ENCODE data around the gene NPAS3.

The NPAS3 gene

DNA sequence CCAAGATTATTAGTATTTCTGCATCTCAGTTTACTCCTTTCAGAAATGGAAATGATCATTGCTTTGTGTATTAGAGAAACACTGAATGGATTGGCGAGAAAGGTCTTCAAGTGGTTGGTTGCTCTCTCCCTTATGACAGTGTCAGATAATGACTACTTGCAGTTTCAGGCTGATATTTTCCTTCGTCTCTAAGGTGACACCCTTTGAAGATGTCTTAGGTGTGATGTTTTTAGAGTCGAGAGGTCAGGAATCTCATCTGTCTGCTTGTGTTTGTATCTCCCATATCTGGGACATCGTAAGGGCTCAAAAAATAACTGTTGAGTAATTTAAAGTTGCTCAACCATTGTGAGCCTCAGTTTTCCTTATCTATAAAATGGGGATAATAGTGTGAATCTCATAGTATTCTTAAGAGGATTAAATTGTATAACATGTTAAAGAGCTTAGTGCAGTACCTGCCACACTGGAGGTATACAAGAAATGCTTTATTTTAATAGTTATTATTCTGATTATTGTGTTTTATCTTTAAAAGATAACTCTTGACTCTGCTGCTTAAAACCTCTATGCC lies 40.1 kb downstream of the NPAS3 start:
- H3K27me3 Mint-ChIP-seq, result no peaks in the 10 kb centered on the region
- H3K27ac Mint-ChIP-seq, result no peak overlapping the region

GRCh38 chr14:32980178-32980901 lies 41.7 kb downstream of the NPAS3 start:
- Mint-ChIP-seq H3K9me3 (no peaks in the 10 kb centered on the region), H3K4me3 (no peak overlapping the region), H3K4me1 (ENCODE audit: low read depth) (no peaks in the 10 kb centered on the region), H3K27ac (no peak overlapping the region), H3K27me3 (no peaks in the 10 kb centered on the region), H3K36me3 (ENCODE audit: low read depth) (no peaks in the 10 kb centered on the region)
- DNase-seq, result no peak

More for the DNA sequence above, 40.1 kb downstream of the NPAS3 start:
- Mint-ChIP-seq H3K9me3 (no peaks in the 10 kb centered on the region), H3K4me1 (ENCODE audit: low read depth) (no peaks in the 10 kb centered on the region), H3K4me3 (no peak overlapping the region), H3K36me3 (ENCODE audit: low read depth) (no peaks in the 10 kb centered on the region)
- DNase-seq, result no peak

DNA sequence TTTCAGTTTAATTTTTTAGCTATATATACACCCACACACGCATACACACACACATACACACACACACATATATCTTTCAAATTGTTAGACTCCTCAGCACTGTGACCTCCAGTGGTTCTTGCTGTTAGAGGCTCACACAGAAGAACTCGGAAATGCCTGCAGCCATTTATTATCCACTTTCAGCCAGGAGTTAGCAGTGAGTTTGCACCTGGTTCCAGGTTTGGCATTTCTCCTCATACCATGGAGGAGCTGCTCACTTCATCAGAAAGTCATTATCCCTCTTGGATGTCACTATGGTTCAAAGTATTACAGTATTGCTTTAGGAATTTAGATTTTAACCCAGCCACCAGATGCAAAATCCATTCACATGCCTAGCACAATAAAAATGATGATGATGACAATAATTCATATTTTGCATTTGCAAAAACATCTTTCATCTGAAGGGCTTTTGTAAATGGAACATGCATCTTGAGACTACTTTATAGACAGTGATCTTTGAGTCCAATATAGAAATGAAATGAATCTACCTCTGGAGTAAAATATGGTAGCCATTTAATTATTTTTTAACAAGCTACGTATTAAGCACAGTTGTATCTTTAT lies 42.3 kb downstream of the NPAS3 start:
- H3K4me3 Mint-ChIP-seq, result no peak overlapping the region
- H3K36me3 Mint-ChIP-seq (ENCODE audit: low read depth), result no peaks in the 10 kb centered on the region
- DNase-seq, result no peak
- H3K9me3 Mint-ChIP-seq, result no peaks in the 10 kb centered on the region
- H3K4me1 Mint-ChIP-seq (ENCODE audit: low read depth), result no peaks in the 10 kb centered on the region
- no peaks in the 10 kb centered on the region for H3K27me3 Mint-ChIP-seq
- H3K27ac Mint-ChIP-seq, result no peak overlapping the region

DNA sequence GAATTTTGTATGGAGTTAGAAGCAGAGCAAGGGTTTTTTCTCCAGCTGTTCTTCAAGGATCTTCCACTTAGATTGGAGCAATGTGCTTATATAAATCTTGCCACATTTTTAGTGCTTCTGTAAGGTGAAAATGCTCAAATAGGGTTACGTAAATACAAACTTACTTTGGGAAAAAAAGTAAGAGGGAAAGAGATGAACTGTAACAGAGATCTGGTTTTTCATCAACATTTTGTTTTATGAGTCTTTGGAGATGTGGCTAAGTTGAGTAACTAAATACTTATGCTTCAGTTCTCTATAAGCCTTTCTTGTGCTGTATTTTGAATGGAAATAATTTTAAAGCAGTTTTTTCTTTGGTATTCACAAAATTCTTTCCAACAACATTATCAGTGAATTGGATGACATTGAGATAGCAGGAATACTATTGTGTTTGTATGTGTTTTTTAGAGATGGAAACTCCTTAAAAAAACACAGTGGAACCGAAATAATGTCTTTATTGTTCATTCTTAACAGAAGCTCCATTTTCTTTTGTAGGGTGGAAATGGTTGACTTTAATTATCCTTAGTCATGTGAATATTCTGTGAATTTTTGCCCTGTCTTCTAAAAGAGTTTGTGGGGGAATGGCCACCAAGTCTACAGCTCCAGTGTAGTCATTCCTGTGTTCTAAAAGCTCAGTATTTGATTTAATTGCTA lies 45.7 kb downstream of the NPAS3 start:
- H3K27me3 Mint-ChIP-seq, result no peaks in the 10 kb centered on the region
- H3K27ac Mint-ChIP-seq, result no peak overlapping the region
- no peak overlapping the region for H3K4me3 Mint-ChIP-seq
- no peaks in the 10 kb centered on the region for H3K36me3 Mint-ChIP-seq (ENCODE audit: low read depth)
- no peak for DNase-seq
- no peaks in the 10 kb centered on the region for H3K9me3 Mint-ChIP-seq
- no peaks in the 10 kb centered on the region for H3K4me1 Mint-ChIP-seq (ENCODE audit: low read depth)

- Mint-ChIP-seq H3K4me1 (ENCODE audit: low read depth) (no peaks in the 10 kb centered on the region), H3K4me3 (no peak overlapping the region), H3K36me3 (ENCODE audit: low read depth) (no peaks in the 10 kb centered on the region), H3K9me3 (no peaks in the 10 kb centered on the region), H3K27me3 (no peaks in the 10 kb centered on the region), H3K27ac (no peak overlapping the region)
- DNase-seq, result no peak
Measured at GRCh38 chr14:32985866-32986265, 47.2 kb downstream of the NPAS3 start.

- no peak overlapping the region for H3K4me3 Mint-ChIP-seq
- no peak overlapping the region for H3K27ac Mint-ChIP-seq
- no peaks in the 10 kb centered on the region for H3K9me3 Mint-ChIP-seq
- no peaks in the 10 kb centered on the region for H3K4me1 Mint-ChIP-seq (ENCODE audit: low read depth)
- no peaks in the 10 kb centered on the region for H3K36me3 Mint-ChIP-seq (ENCODE audit: low read depth)
- DNase-seq, result no peak
- H3K27me3 Mint-ChIP-seq, result no peaks in the 10 kb centered on the region
Measured at GRCh38 chr14:32986791-32987540, 48.3 kb downstream of the NPAS3 start.

DNA sequence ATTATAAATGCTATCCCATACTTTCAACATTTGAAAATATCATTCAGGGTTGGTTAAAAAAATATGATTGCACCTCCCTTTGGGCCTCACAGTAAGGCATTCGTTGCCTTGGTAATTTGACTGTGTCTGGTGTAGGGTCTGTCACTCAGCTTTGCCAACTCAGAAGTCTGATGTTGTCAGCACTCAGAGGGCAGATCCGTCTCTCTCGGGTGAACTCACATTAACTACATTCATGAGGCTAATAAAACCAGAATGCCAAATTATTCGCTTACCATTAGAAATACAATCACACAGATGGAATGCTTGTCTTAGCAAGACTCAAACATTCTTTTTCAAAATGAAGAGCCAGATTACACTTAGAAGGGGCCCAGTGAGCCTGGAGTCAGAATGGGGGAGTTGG lies 53.0 kb downstream of the NPAS3 start:
- Mint-ChIP-seq H3K27me3 (no peaks in the 10 kb centered on the region), H3K4me3 (no peak overlapping the region), H3K4me1 (ENCODE audit: low read depth) (no peaks in the 10 kb centered on the region), H3K9me3 (peaks cover 4% of the 10 kb centered on the region), H3K27ac (no peak overlapping the region), H3K36me3 (ENCODE audit: low read depth) (no peaks in the 10 kb centered on the region)
- DNase-seq, result no peak

- no peaks in the 10 kb centered on the region for H3K27me3 Mint-ChIP-seq
Measured at GRCh38 chr14:32993921-32994320, 55.2 kb downstream of the NPAS3 start.

GRCh38 chr14:32996343-32996742 lies 57.7 kb downstream of the NPAS3 start:
- Mint-ChIP-seq H3K4me3 (no peak overlapping the region), H3K9me3 (peaks cover 14% of the 10 kb centered on the region), H3K36me3 (ENCODE audit: low read depth) (no peaks in the 10 kb centered on the region), H3K27ac (no peak overlapping the region), H3K4me1 (ENCODE audit: low read depth) (no peaks in the 10 kb centered on the region), H3K27me3 (no peaks in the 10 kb centered on the region)
- DNase-seq, result no peak

More at GRCh38 chr14:32993921-32994320, 55.2 kb downstream of the NPAS3 start:
- Mint-ChIP-seq H3K36me3 (ENCODE audit: low read depth) (no peaks in the 10 kb centered on the region), H3K27ac (no peak overlapping the region), H3K9me3 (peaks cover 14% of the 10 kb centered on the region), H3K4me1 (ENCODE audit: low read depth) (no peaks in the 10 kb centered on the region), H3K4me3 (no peak overlapping the region)
- DNase-seq, result no peak

DNA sequence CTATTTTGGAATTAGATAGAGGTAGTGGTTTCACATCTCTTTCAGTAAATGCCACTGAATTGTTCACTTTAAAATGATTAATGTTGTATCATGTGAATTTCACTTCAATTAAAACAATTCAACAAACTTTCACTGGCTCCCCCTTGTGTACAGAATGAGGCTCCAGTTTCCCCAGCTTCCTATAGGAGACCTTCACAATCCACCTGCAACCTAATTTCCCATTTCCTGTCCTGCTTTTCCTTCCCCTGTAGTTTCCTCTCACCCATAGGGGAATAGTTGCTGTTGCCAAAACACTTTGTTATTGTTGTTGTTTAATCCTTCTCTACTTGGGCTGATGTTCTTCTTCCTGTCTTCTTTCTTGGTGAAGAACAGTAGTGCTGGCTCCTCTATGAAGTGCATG lies 59.8 kb downstream of the NPAS3 start:
- Mint-ChIP-seq H3K9me3 (peaks cover 10% of the 10 kb centered on the region), H3K4me1 (ENCODE audit: low read depth) (no peaks in the 10 kb centered on the region), H3K27me3 (no peaks in the 10 kb centered on the region), H3K4me3 (no peak overlapping the region), H3K27ac (no peak overlapping the region), H3K36me3 (ENCODE audit: low read depth) (no peaks in the 10 kb centered on the region)
- no peak for DNase-seq

- no peaks in the 10 kb centered on the region for H3K36me3 Mint-ChIP-seq (ENCODE audit: low read depth)
Measured at GRCh38 chr14:33009673-33010072, 71.0 kb downstream of the NPAS3 start.

DNA sequence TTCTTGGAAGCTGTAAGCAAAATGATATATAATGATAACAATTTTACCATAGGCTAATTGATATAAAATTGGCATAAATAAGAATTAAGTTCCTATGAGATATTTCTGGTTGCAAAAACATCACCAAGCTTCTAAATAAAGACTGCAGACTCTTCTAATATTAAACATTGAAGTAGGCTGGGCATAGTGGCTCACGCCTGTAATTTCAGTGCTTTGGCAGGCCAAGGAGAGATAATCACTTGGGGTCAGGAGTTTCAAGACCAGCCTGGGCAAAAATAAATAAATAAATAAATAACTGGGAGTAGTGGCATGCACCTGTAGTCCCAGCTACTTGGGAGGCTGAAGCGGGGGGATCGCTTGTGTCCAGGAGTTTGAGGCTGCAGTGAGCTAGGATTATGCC lies 71.8 kb downstream of the NPAS3 start:
- DNase-seq, result no peak
- no peak overlapping the region for H3K4me3 Mint-ChIP-seq
- H3K27me3 Mint-ChIP-seq, result no peaks in the 10 kb centered on the region
- no peaks in the 10 kb centered on the region for H3K4me1 Mint-ChIP-seq (ENCODE audit: low read depth)
- H3K36me3 Mint-ChIP-seq (ENCODE audit: low read depth), result no peaks in the 10 kb centered on the region
- no peak overlapping the region for H3K27ac Mint-ChIP-seq
- no peaks in the 10 kb centered on the region for H3K9me3 Mint-ChIP-seq

More at GRCh38 chr14:33009673-33010072, 71.0 kb downstream of the NPAS3 start:
- no peaks in the 10 kb centered on the region for H3K4me1 Mint-ChIP-seq (ENCODE audit: low read depth)
- no peak overlapping the region for H3K27ac Mint-ChIP-seq
- H3K4me3 Mint-ChIP-seq, result no peak overlapping the region
- no peak for DNase-seq
- H3K27me3 Mint-ChIP-seq, result no peaks in the 10 kb centered on the region
- H3K9me3 Mint-ChIP-seq, result no peaks in the 10 kb centered on the region

- Mint-ChIP-seq H3K4me3 (no peak overlapping the region), H3K27me3 (no peaks in the 10 kb centered on the region), H3K9me3 (peaks cover 3% of the 10 kb centered on the region), H3K27ac (no peak overlapping the region), H3K36me3 (ENCODE audit: low read depth) (no peaks in the 10 kb centered on the region), H3K4me1 (ENCODE audit: low read depth) (no peaks in the 10 kb centered on the region)
- DNase-seq, result no peak
Measured at GRCh38 chr14:33014710-33015109, 76.0 kb downstream of the NPAS3 start.

DNA sequence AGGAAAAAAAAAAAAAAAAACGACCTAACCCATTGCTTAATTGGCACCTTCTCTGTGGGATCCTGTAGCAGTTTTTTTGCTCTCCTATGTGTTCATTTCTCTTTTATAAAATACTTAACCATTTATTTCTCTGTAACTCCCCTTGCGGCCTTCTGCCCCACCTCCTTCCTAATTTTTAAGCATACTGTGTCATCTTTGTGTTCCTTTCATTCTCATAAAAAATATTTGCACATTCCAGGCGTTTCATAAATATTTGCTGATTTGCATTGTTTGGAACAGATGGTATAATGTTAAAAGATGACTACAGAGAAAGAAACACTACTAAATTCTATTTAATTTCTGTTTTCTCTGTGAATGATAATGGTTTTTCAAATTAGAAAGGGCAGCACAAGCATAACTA lies 77.9 kb downstream of the NPAS3 start:
- no peak overlapping the region for H3K4me3 Mint-ChIP-seq
- no peaks in the 10 kb centered on the region for H3K27me3 Mint-ChIP-seq
- no peaks in the 10 kb centered on the region for H3K4me1 Mint-ChIP-seq (ENCODE audit: low read depth)
- DNase-seq, result no peak
- no peaks in the 10 kb centered on the region for H3K36me3 Mint-ChIP-seq (ENCODE audit: low read depth)
- H3K27ac Mint-ChIP-seq, result no peak overlapping the region
- peaks cover 3% of the 10 kb centered on the region for H3K9me3 Mint-ChIP-seq
